Gastrocnemius medialis (tissue), 4 donors: ENCODE data around the gene ICA1L.

Source experiments
- POLR2A ChIP-seq, 2 donors: fragments of 450-650 bp; IDR thresholded peaks; one replicate each; pipeline ENCODE4 v1.6.1; 2017; ENCODE audit warnings: antibody characterized with exemption in 2 of 2, mild to moderate bottlenecking in 2 of 2, moderate library complexity in 2 of 2
- TF ChIP-seq, protein P1 (sequence below), 5 experiments: fragments of 450-650 bp in 3 of 5; fragments of 200-600 bp in 2 of 5; sonication (generic) in 2 of 5; IDR thresholded peaks in 4 of 5; conservative IDR thresholded peaks in 1 of 5; 1 replicate in 4 of 5; 2 replicates in 1 of 5; pipeline ENCODE4 v1.5.1; 2016 to 2019; ENCODE audit warnings: antibody characterized with exemption in 5 of 5, mild to moderate bottlenecking in 3 of 5, moderate library complexity in 3 of 5

DNA sequence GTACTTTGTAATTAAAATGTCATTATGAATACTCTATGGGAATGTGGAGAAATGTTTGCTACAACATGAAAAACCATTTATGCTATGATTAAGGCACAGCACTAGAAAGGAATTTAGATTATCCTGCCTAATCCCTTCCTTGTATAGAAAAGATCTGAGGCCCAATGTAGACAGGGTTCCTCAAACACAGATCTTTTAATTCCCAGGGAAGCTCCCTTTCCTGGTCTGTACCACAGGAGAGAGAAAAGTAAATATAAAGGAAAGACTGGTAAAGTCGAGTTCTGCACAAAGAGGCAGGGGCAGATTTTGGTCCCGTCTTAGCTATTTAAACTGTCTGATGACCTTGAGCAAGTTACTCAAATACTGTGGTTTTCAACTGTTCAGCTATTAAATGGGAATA, 84.7 kb downstream of the ICA1L start:
- TF ChIP-seq, protein P1, sequence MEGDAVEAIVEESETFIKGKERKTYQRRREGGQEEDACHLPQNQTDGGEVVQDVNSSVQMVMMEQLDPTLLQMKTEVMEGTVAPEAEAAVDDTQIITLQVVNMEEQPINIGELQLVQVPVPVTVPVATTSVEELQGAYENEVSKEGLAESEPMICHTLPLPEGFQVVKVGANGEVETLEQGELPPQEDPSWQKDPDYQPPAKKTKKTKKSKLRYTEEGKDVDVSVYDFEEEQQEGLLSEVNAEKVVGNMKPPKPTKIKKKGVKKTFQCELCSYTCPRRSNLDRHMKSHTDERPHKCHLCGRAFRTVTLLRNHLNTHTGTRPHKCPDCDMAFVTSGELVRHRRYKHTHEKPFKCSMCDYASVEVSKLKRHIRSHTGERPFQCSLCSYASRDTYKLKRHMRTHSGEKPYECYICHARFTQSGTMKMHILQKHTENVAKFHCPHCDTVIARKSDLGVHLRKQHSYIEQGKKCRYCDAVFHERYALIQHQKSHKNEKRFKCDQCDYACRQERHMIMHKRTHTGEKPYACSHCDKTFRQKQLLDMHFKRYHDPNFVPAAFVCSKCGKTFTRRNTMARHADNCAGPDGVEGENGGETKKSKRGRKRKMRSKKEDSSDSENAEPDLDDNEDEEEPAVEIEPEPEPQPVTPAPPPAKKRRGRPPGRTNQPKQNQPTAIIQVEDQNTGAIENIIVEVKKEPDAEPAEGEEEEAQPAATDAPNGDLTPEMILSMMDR (IDR thresholded peaks at IDR 0.05 in 4 of 5, conservative IDR thresholded peaks at IDR 0.05 in 1 of 5): no peak
- TF ChIP-seq POLR2A (IDR thresholded peaks at IDR 0.05): no peak
